Heart left ventricle (tissue), 13 donors: ENCODE measurements around the gene APOBEC4.

Source experiments
- POLR2A ChIP-seq, 2 donors: fragments of 450-650 bp; IDR thresholded peaks; one replicate each; pipeline ENCODE4 v1.6.1; 2017; ENCODE audit warnings: antibody characterized with exemption in 2 of 2, mild to moderate bottlenecking in 2 of 2, moderate library complexity in 2 of 2
- TF ChIP-seq, protein P1 (sequence below), 12 donors: fragments of 200-600 bp; sonication (generic) in 4 of 12; IDR thresholded peaks; one replicate each; pipeline versions ENCODE4 v1.5.0 to v1.8.0; 2018 to 2022; ENCODE audit warnings: antibody characterized with exemption in 12 of 12, mild to moderate bottlenecking in 5 of 12
- donor health status: ischemic (EF 13 %, LVEDD 7.1; RV severe dilation, severe dysfunction).
- donor health status: DM: no; HTN: yes; CAD: no.
- donor health status: DM: no; HTN: no; CAD: no.
- donor health status: ischemic (EF 25% LVEDD 6.9; RV normal size, moderate dysfunction).
- donor health status: ischemic (EF 25% LVEDD 5.7; RV mildly dilated, moderate dysfunction).
- donor health status: ischemic (EF 35%, LVEDD 5.7; RV mildly dilated, moderate dysfunction).
- donor health status: nonischemic (EF 11% LVEDD 7.7; RV severe dilation, severe dysfunction).
- donor health status: DM: yes; HTN: yes; CAD: no.
- donor health status: PGD.
- donor health status: ischemic (EF 29% LVEDD 5.4; RV normal size, mild dysfunction).
- donor health status: nonischemic (EF 23%, LVEDD 6.1; RV moderate dilation, normal function).

DNA sequence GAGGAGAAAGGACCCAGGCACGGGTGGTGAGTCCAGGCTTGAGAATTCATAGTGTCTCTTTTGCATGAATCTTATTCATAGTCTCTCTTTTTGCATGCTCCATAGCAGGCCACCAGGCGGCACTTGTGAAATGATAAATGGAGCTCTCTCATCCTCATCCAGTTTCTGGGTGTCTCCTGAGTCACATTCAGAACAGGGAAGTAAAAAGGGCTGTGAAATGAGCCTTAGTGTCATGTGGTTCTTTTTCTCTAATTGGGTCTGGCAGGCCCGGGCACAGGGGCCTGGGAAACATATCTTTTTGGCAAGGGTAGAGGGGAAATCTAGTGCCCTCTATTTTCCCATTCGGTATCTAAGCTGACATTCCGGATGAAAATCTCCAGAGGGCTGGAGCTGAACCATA, 43.8 kb downstream of the APOBEC4 start:
- TF ChIP-seq POLR2A (IDR thresholded peaks at IDR 0.05) = no peak
- TF ChIP-seq, protein P1, sequence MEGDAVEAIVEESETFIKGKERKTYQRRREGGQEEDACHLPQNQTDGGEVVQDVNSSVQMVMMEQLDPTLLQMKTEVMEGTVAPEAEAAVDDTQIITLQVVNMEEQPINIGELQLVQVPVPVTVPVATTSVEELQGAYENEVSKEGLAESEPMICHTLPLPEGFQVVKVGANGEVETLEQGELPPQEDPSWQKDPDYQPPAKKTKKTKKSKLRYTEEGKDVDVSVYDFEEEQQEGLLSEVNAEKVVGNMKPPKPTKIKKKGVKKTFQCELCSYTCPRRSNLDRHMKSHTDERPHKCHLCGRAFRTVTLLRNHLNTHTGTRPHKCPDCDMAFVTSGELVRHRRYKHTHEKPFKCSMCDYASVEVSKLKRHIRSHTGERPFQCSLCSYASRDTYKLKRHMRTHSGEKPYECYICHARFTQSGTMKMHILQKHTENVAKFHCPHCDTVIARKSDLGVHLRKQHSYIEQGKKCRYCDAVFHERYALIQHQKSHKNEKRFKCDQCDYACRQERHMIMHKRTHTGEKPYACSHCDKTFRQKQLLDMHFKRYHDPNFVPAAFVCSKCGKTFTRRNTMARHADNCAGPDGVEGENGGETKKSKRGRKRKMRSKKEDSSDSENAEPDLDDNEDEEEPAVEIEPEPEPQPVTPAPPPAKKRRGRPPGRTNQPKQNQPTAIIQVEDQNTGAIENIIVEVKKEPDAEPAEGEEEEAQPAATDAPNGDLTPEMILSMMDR (IDR thresholded peaks at IDR 0.05) = peak; percentile 22 to 70 (median 57)
